ENCODE results near the gene DENND10.
"Not testable (repeated sequence)": the region's sequence is repeated elsewhere in the genome, so short reads cannot be mapped to it uniquely, and the experiment has no call there.

DNA sequence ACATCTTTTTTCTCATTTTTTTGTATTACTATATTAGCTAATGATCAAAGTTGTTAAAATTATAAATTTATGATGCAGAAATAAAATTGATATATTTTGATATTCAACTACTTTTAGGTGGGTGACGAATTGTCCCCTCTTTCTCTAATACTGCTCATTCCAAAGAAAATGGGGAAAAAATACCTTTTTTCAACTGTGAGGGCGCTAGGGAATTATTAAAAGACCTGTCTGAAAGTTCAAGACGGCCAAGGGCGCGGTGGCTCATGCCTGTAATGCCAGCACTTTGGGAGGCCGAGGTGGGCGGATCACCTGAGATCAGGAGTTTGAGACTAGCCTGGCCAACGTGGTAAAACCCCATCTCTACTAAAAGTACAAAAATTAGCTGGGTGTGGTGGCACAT lies 34.0 kb downstream of the DENND10 start:
- TF ChIP-seq, protein P1, sequence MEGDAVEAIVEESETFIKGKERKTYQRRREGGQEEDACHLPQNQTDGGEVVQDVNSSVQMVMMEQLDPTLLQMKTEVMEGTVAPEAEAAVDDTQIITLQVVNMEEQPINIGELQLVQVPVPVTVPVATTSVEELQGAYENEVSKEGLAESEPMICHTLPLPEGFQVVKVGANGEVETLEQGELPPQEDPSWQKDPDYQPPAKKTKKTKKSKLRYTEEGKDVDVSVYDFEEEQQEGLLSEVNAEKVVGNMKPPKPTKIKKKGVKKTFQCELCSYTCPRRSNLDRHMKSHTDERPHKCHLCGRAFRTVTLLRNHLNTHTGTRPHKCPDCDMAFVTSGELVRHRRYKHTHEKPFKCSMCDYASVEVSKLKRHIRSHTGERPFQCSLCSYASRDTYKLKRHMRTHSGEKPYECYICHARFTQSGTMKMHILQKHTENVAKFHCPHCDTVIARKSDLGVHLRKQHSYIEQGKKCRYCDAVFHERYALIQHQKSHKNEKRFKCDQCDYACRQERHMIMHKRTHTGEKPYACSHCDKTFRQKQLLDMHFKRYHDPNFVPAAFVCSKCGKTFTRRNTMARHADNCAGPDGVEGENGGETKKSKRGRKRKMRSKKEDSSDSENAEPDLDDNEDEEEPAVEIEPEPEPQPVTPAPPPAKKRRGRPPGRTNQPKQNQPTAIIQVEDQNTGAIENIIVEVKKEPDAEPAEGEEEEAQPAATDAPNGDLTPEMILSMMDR (IDR thresholded peaks at IDR 0.05), result not testable (repeated sequence)
- not testable (repeated sequence) for TF ChIP-seq POLR2AphosphoS5 (IDR thresholded peaks at IDR 0.05)

All from transverse colon (tissue), 4 donors.